ENCODE data around the gene TMEM131L.
"Not testable (repeated sequence)": the region's sequence is repeated elsewhere in the genome, so short reads cannot be mapped to it uniquely, and the experiment has no call there.

Gene TMEM131L

GRCh38 chr4:153466081-153466948 lies at the start of gene TMEM131L:
Gene TMEM131L (plus strand): TSS chr4:153466360. CDS start chr4:153466398, 38 bp downstream.
- DNase-seq: peak; percentile 83 to 92 (median 85)

GRCh38 chr4:153416456-153416855 lies 49.7 kb upstream of the TMEM131L start:
- not testable (repeated sequence) for DNase-seq

- DNase-seq: peak in 2 of 3 donors; percentile 23 to 26
These were observed 48.0 kb upstream of the TMEM131L start for GRCh38 chr4:153418121-153418520.

- peak in 1 of 3 donors; percentile 16 for DNase-seq
These were observed 47.6 kb upstream of the TMEM131L start for GRCh38 chr4:153418558-153418957.

- DNase-seq: peak in 1 of 3 donors; percentile 14
These were observed 47.1 kb upstream of the TMEM131L start for GRCh38 chr4:153419029-153419428.

- peak; percentile 60 to 66 (median 63) for DNase-seq
These were observed 46.4 kb upstream of the TMEM131L start for GRCh38 chr4:153419673-153420278.

GRCh38 chr4:153420361-153420760 lies 45.8 kb upstream of the TMEM131L start:
- DNase-seq: no peak

- peak in 1 of 3 donors; percentile 18 for DNase-seq
These were observed 44.2 kb upstream of the TMEM131L start for GRCh38 chr4:153421941-153422340.

- DNase-seq: no peak
These were observed 39.8 kb upstream of the TMEM131L start for GRCh38 chr4:153426207-153426885.

GRCh38 chr4:153427363-153428071 lies 38.6 kb upstream of the TMEM131L start:
- DNase-seq: no peak

- DNase-seq: no peak
These were observed 37.2 kb upstream of the TMEM131L start for GRCh38 chr4:153428941-153429475.

- DNase-seq: peak; percentile 88 to 94 (median 93)
These were observed 33.0 kb upstream of the TMEM131L start for GRCh38 chr4:153432965-153433753.

GRCh38 chr4:153433754-153434105 lies 32.4 kb upstream of the TMEM131L start:
- DNase-seq: no peak

GRCh38 chr4:153434190-153434589 lies 32.0 kb upstream of the TMEM131L start:
- no peak for DNase-seq

GRCh38 chr4:153438916-153439756 lies 27.0 kb upstream of the TMEM131L start:
- peak in 1 of 3 donors; percentile 29 for DNase-seq

GRCh38 chr4:153439831-153440230 lies 26.3 kb upstream of the TMEM131L start:
- no peak for DNase-seq

- no peak for DNase-seq
These were observed 25.7 kb upstream of the TMEM131L start for GRCh38 chr4:153440475-153440874.

GRCh38 chr4:153447175-153447905 lies 18.8 kb upstream of the TMEM131L start:
- no peak for DNase-seq

GRCh38 chr4:153448003-153448731 lies 18.0 kb upstream of the TMEM131L start:
- no peak for DNase-seq

Data from suppressor macrophage treated with lipopolysaccharide for 1 hour (primary cell).